Parathyroid adenoma (tissue), 2 donors: Measurements from ENCODE around the gene CABCOCO1.
"Not testable (repeated sequence)": the region's sequence is repeated elsewhere in the genome, so short reads cannot be mapped to it uniquely, and the experiment has no call there.

Experiments used
- H2AFZ ChIP-seq: fragments of 300-600 bp; sonication (generic); one replicate; pipeline ENCODE4 v1.7.0; 2017; ENCODE audit warnings: antibody characterized with exemption, mild to moderate bottlenecking
- H3K27ac ChIP-seq: fragments of 300-600 bp; sonication (generic); one replicate; pipeline ENCODE4 v1.7.0; 2017
- H3K27me3 ChIP-seq: fragments of 300-600 bp; sonication (generic); one replicate; pipeline ENCODE4 v1.7.0; 2017; ENCODE audit warnings: low read length; ENCODE audit not compliant: control insufficient read depth, insufficient read depth
- H3K36me3 ChIP-seq: fragments of 300-600 bp; sonication (generic); one replicate; pipeline ENCODE4 v1.7.0; 2017; ENCODE audit warnings: low read length; ENCODE audit not compliant: control insufficient read depth, insufficient read depth
- H3K4me1 ChIP-seq: fragments of 300-600 bp; sonication (generic); one replicate; pipeline ENCODE4 v1.7.0; 2017; ENCODE audit warnings: control low read depth
- H3K4me2 ChIP-seq: fragments of 300-600 bp; sonication (generic); one replicate; pipeline ENCODE4 v1.7.0; 2017; ENCODE audit warnings: low read length
- H3K4me3 ChIP-seq: fragments of 300-600 bp; sonication (generic); one replicate; pipeline ENCODE4 v1.7.0; 2017; ENCODE audit warnings: low read depth, low read length
- H3K79me2 ChIP-seq: fragments of 300-600 bp; sonication (generic); one replicate; pipeline ENCODE4 v1.7.0; 2017; ENCODE audit warnings: control low read depth
- H3K9ac ChIP-seq: fragments of 300-600 bp; sonication (generic); one replicate; pipeline ENCODE4 v1.7.0; 2017; ENCODE audit warnings: mild to moderate bottlenecking
- H3K9me3 ChIP-seq: fragments of 300-600 bp; sonication (generic); one replicate; pipeline ENCODE4 v1.7.0; 2017; ENCODE audit warnings: low read length; ENCODE audit not compliant: control insufficient read depth
- TF ChIP-seq, protein P1 (sequence below): fragments of 300-600 bp; sonication (generic); IDR thresholded peaks from one replicate; pipeline ENCODE4 v1.7.0; 2017; ENCODE audit warnings: antibody characterized with exemption, mild to moderate bottlenecking
- donor health status: primary hyperparathyroidism.

CABCOCO1 gene

DNA sequence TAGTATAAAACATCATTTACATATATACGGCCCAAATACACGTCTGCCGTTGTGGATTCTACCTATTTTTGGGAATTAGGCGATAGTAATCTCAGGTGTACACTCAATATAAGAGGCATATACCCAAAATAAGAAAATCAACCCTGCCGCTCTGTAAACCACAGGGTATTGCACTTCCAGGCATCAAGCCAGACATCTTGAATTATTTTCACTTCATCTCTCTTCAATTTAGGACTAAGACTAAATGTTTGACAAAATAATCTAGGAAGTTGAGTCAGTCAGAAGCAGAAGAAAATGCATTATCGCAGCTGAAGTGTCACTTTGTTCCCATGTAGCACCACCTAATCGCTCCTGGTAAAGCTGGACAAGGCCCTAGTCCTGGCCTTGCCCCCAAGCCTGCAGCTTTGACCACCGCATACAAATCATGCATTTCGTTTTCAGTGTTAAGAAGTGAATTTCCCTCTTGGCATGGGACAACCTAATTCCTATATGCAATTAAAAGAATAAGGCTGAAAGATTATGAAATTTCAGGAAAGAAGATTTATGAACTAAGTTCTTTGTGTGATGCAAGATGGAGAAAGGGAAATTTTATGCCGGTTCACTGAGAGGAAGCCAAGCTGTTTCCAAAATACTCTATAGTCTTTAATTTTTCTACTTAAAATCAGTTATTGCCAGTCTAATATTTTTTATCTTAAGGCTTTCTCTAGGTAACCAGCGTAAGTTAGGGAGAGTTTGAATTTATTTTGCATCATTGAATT lies 26.0 kb downstream of the CABCOCO1 start:
- no peaks in the 10 kb centered on the region for H3K9me3 ChIP-seq
- H3K4me3 ChIP-seq: no peak overlapping the region
- H2AFZ ChIP-seq: no peak overlapping the region
- H3K9ac ChIP-seq: no peak overlapping the region
- H3K4me2 ChIP-seq: no peak overlapping the region
- no peak overlapping the region for H3K27ac ChIP-seq
- H3K4me1 ChIP-seq: no peaks in the 10 kb centered on the region
- H3K36me3 ChIP-seq: no peaks in the 10 kb centered on the region
- TF ChIP-seq, protein P1, sequence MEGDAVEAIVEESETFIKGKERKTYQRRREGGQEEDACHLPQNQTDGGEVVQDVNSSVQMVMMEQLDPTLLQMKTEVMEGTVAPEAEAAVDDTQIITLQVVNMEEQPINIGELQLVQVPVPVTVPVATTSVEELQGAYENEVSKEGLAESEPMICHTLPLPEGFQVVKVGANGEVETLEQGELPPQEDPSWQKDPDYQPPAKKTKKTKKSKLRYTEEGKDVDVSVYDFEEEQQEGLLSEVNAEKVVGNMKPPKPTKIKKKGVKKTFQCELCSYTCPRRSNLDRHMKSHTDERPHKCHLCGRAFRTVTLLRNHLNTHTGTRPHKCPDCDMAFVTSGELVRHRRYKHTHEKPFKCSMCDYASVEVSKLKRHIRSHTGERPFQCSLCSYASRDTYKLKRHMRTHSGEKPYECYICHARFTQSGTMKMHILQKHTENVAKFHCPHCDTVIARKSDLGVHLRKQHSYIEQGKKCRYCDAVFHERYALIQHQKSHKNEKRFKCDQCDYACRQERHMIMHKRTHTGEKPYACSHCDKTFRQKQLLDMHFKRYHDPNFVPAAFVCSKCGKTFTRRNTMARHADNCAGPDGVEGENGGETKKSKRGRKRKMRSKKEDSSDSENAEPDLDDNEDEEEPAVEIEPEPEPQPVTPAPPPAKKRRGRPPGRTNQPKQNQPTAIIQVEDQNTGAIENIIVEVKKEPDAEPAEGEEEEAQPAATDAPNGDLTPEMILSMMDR: no peak
- H3K27me3 ChIP-seq: no peaks in the 10 kb centered on the region
- no peaks in the 10 kb centered on the region for H3K79me2 ChIP-seq

- H3K4me2 ChIP-seq, H3K9me3 ChIP-seq, H3K36me3 ChIP-seq, H2AFZ ChIP-seq, H3K79me2 ChIP-seq, H3K9ac ChIP-seq, H3K4me1 ChIP-seq, H3K27ac ChIP-seq, H3K4me3 ChIP-seq, H3K27me3 ChIP-seq: not testable (repeated sequence)
These were observed 28.9 kb downstream of the CABCOCO1 start for GRCh38 chr10:61691667-61692066.

DNA sequence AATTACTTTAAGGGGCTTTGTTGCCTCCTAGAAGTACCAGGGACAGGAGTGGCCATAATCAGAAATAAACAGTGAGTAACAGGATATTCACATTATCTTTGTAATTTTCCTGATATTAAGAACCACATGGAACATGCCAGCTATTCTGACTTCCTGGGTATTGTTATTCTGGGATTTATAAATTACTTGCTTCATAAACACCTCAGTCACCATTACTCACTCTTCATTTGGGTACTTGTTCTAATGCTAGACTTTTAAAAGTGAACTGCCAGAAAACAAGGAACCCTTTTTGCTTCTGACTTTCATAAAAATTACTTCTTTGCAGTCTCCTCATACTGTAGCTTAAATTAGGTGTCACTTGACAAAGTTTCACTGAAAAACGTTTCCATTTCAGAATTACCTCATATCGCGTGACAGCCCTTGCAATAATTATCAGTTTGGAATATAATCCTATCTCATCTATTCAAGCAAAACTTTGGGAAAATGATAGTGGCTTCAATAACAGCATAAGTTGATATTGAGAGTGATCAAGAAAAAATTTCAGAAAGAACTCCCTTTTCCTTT lies 29.8 kb downstream of the CABCOCO1 start:
- Histone ChIP-seq H3K9ac (no peak overlapping the region), H3K9me3 (no peaks in the 10 kb centered on the region), H3K4me3 (no peak overlapping the region), H3K27ac (no peak overlapping the region), H3K4me1 (no peaks in the 10 kb centered on the region), H3K4me2 (no peak overlapping the region), H2AFZ (no peak overlapping the region), H3K27me3 (no peaks in the 10 kb centered on the region), H3K79me2 (no peaks in the 10 kb centered on the region), H3K36me3 (no peaks in the 10 kb centered on the region)
- TF ChIP-seq, protein P1: no peak

DNA sequence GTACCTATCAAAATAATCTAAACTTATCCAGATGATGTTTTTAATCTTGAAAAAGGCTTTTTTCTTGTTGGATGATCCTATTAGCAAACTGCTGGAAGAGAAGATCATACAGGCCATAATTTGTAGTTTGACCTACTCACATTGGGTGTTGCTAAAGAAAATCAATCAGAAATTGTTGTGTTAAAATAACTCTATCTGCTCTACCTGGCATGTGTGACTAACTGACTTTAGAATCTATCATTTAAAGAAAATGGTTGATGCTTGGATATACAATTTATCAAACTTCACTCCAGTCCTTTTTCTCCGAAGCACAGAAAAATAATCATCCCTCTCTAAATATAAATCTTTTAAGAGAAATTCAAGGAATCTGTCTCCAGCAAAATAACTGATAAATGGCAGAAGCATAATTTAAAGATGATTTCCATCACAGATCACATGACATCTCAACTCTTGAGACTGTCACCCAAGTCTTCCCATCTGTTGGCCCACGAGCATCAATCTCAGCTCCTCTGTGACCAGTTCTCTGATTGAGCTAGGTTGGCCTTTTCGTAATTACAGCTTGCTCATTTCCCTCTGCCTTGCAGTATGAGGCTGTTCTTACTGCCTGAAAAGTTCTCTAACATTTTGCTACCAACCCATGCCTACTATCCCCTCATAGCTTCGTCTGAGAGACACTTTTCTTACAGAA lies 36.4 kb downstream of the CABCOCO1 start:
- TF ChIP-seq, protein P1: no peak
- Histone ChIP-seq H3K9ac (no peak overlapping the region), H3K4me1 (no peaks in the 10 kb centered on the region), H2AFZ (no peak overlapping the region), H3K36me3 (no peaks in the 10 kb centered on the region), H3K27me3 (no peaks in the 10 kb centered on the region), H3K9me3 (no peaks in the 10 kb centered on the region), H3K4me2 (no peak overlapping the region), H3K79me2 (no peaks in the 10 kb centered on the region), H3K27ac (no peak overlapping the region), H3K4me3 (no peak overlapping the region)

DNA sequence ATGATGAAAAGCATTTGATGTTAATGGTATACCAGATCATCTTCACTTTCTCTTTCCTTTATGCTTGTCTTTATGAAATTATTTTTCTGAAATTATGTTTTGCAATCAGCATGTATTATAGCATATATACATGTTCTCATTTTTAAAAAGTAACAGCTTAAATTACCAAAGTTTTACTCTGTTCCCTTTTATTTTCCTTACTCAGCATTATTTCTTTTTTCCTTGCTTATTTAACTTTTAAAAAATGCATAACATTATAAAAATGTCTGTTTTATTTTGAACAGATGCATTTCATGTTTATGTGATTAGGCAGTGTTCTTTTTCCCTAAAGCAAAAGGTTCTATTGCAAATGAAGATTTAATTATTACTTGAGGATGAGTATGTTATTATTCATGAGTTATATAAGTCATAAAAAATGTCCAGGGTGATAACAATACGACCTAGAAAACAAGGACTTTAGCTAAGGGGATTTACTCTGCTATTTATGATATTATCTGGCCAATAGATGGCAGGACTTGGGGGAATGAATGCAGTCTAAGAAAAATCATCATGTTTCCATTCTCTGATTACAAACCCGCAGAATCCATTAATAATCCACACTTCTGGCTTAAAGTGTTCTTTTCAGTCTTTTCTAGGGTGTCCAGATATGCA lies 38.5 kb downstream of the CABCOCO1 start:
- Histone ChIP-seq H3K9me3 (no peaks in the 10 kb centered on the region), H3K27ac (no peak overlapping the region), H3K9ac (no peak overlapping the region), H3K4me1 (no peaks in the 10 kb centered on the region), H3K4me2 (no peak overlapping the region), H3K79me2 (no peaks in the 10 kb centered on the region), H3K4me3 (no peak overlapping the region), H3K36me3 (no peaks in the 10 kb centered on the region), H3K27me3 (no peaks in the 10 kb centered on the region), H2AFZ (no peak overlapping the region)
- TF ChIP-seq, protein P1: no peak
